Activated naive CD4-positive, alpha-beta T cell treated with anti-CD3 and anti-CD28 coated beads, Interleukin-2, amount 50 U/mL, for 72 hours (primary cell): ENCODE data around the gene GCK. TPM values are rescaled to one million over a fixed set of nuclear protein-coding genes. Genes with fewer than 3 reads are reported as not detected.

ENCODE experiments used
- ATAC-seq, 2 donors: fragments of 150-1000 bp; cut with Tn5 transposase; 2 replicates each; pipeline ENCODE4 v1.10.0; 2021; ENCODE audit warnings: mild to moderate bottlenecking in 2 of 2, moderate library complexity in 2 of 2
- DNase-seq, 2 donors: peaks; one replicate each; pipeline ENCODE4 v3.0.0; 2021 to 2022; ENCODE audit warnings: low spot score in 2 of 2
- H3K27ac Mint-ChIP-seq, 2 donors: one replicate each; pipeline ENCODE4 v1.8.0; 2022; ENCODE audit warnings: mild to moderate bottlenecking in 2 of 2, mixed read lengths in 2 of 2
- H3K36me3 Mint-ChIP-seq, 2 donors: one replicate each; pipeline ENCODE4 v1.8.0; 2022; ENCODE audit warnings: mixed read lengths in 2 of 2
- H3K9me3 Mint-ChIP-seq, 2 donors: one replicate each; pipeline ENCODE4 v1.8.0; 2022; ENCODE audit warnings: mixed read lengths in 2 of 2
- total RNA-seq, 2 donors: library from RNA; stranded (reverse); gene quantifications; one replicate each; pipeline ENCODE4 v1.2.3, GENCODE V29; 2022

Gene GCK
- total RNA-seq, 2 donors from 2014 or later: 0.80 to 1.2 TPM

- DNase-seq: no peak
- Mint-ChIP-seq H3K9me3 (no peaks in the 10 kb centered on the region), H3K27ac (peak overlapping the region in 1 of 2 donors; percentile 22), H3K36me3 (no peaks in the 10 kb centered on the region)
- ATAC-seq: no peak
These were observed 32.7 kb downstream of the GCK start for GRCh38 chr7:44156453-44157010.

GRCh38 chr7:44155191-44156185 is 33.8 kb downstream of the GCK start:
- H3K9me3 Mint-ChIP-seq: no peaks in the 10 kb centered on the region
- H3K27ac Mint-ChIP-seq: no peak overlapping the region
- ATAC-seq (no peak), DNase-seq (peak in 1 of 2 donors; percentile 16)
- H3K36me3 Mint-ChIP-seq: no peaks in the 10 kb centered on the region

DNA sequence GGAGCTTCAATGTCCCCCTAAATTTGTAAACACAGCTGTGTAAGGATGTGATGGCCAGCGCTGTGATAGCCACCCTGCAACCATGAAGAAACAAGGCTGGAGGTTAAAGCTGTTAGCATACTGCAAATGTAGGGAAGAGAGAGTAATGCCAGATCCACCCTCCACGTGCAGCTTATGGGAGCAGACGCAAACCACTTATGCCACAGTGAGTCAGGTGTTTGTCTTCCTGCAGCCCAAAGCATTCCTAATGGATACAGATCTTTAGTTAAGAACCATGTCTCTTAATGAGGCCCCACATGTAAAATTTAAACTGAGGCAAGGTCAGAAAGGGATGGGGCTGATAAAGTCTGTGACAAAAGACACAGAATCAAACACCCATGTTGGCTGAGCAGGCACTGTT is 34.5 kb downstream of the GCK start:
- H3K9me3 Mint-ChIP-seq: no peaks in the 10 kb centered on the region
- H3K27ac Mint-ChIP-seq: no peak overlapping the region
- DNase-seq: peak in 1 of 2 donors; percentile 25
- no peaks in the 10 kb centered on the region for H3K36me3 Mint-ChIP-seq
- no peak for ATAC-seq

- ATAC-seq (no peak), DNase-seq (no peak)
- H3K36me3 Mint-ChIP-seq: no peaks in the 10 kb centered on the region
- no peak overlapping the region for H3K27ac Mint-ChIP-seq
- H3K9me3 Mint-ChIP-seq: no peaks in the 10 kb centered on the region
These were observed 35.3 kb downstream of the GCK start for GRCh38 chr7:44153948-44154335.

- ATAC-seq (no peak), DNase-seq (peak in 1 of 2 donors; percentile 49)
- Mint-ChIP-seq H3K9me3 (no peaks in the 10 kb centered on the region), H3K36me3 (no peaks in the 10 kb centered on the region), H3K27ac (no peak overlapping the region)
These were observed 36.0 kb downstream of the GCK start for GRCh38 chr7:44152971-44153947.

- Mint-ChIP-seq H3K27ac (no peak overlapping the region), H3K36me3 (no peaks in the 10 kb centered on the region), H3K9me3 (no peaks in the 10 kb centered on the region)
- no peak for ATAC-seq
- DNase-seq: peak in 1 of 2 donors; percentile 53
These were observed 37.3 kb downstream of the GCK start for GRCh38 chr7:44151956-44152355.

DNA sequence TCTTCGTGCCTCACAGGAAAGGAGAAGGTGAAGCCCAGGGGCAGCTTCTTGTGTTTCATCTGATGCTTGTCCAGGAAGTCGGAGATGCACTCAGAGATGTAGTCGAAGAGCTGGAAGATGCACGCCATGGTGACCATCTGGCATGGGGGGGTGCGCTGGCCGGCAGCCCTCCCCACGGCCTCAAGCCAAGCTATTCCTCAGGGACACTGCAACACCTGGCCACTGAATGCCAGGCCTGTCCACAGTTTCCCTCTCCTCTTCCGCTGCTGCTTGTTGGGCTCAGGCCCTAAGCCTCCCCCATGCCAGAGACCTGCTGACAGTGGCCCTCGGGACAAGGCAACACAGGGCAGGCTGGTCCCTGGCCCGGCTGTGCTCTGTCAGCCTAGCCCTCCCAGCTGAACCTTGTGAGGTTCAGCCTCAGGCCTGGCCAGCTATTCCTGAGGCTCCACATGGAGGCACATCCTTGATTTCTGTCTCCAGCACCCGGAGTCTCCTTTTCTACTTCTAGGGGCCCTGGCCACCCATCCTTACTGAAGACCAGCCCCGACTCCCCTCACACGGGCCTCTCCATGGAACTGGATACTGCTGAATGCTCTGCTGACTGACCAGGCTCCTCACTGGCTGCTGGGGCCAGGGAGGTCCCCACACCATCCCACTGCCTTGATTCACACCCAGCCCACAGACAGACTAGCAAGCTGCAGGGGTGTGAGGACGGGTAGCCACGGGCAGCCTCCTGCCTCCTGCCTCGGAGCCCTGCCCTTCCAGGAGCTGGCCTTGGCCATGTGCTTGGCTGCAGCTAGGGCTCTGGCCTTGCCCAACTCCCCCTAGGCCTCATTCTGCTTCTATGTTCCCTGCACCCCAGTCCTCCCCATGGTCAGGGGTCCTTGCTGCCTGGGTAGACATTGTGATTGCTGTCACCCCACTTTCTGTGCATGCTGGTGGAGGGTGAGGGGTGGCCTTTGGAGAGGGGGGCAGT is 38.0 kb downstream of the GCK start:
- Mint-ChIP-seq H3K9me3 (no peaks in the 10 kb centered on the region), H3K36me3 (no peaks in the 10 kb centered on the region), H3K27ac (no peak overlapping the region)
- no peak for ATAC-seq
- DNase-seq: peak in 1 of 2 donors; percentile 44

DNA sequence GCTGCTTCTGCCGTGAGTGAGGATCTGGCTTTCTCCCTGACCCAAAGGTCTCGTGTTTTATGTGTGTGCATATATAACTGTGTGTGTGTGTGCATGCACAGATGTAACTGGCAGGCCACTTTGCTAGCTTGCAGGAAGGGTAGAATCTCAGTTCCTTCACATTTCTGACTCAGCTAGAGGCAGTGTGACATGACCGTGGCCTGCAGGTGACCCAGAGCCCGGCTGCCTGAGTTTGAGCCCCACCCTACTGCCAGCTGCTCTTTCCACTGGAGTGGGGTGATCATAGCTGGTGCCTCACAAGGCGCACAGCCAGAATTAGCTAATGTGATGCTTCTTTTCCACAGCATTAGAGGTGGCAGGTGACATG is 38.8 kb downstream of the GCK start:
- Mint-ChIP-seq H3K9me3 (no peaks in the 10 kb centered on the region), H3K27ac (no peak overlapping the region), H3K36me3 (no peaks in the 10 kb centered on the region)
- no peak for ATAC-seq
- DNase-seq: peak in 1 of 2 donors; percentile 38

DNA sequence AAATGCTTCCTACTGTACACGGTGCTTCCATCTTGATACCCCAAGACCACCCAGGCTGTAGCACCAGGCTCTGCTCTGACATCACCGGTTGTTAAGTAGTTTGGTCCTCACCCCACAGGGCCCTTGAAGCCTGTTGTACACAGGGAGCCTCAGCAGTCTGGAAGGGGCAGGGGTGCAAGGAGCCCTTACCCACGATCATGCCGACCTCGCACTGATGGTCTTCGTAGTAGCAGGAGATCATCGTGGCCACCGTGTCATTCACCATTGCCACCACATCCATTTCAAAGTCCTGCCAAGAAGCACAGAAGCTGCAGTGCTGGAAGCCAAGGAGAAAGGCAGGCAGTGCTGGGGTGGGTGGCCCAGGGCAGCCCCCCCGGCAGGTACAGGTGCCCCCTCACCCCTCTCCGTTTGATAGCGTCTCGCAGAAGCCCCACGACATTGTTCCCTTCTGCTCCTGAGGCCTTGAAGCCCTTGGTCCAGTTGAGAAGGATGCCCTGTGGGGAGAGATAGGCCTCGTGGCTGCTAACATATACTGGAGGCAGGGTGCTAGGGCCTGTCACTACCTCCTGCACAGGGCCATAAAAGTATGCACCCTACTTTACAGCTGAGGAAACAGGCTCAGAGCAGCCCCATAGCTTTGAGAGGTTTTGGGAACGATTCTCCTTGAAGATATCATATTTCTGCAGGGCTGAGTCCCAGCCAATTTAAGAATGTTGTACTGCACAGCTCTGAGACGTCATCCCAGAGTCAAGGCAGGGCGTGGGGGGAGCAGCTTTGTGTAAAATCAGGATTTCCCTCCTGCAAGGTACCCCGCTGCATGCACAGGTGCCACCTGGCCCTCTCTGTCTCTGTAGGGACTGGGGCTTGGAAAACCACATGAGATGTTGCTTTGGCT is 39.4 kb downstream of the GCK start:
- H3K27ac Mint-ChIP-seq: no peak overlapping the region
- H3K36me3 Mint-ChIP-seq: no peaks in the 10 kb centered on the region
- no peak for DNase-seq
- H3K9me3 Mint-ChIP-seq: no peaks in the 10 kb centered on the region
- no peak for ATAC-seq

DNA sequence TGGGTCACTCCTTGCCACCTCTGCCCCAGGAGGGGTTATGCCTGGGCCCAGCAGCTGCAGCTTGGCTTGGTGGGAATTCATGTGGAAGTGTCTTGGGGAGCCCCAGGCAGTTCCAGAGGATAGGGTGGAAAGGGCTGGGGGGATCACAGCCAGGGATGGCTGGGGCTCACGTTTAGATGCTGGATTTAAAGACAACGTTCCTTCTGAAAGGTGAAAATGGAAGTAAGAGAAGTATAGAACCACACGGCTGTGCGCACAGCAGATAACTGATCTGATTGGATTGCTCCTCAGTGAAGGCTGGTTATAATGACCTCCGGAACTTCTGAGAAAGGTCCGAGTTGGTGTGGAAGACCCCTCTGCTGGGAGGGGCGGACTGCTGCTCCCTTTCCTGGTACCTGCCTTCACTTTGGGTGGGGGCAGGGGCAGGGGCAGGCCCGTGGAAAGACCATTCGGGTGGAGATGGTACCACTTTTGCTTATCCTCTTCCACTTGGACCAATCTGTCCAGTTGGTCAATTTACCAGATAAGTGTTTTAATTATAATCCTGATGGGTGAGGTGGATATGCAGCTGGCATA is 40.2 kb downstream of the GCK start:
- DNase-seq (peak in 1 of 2 donors; percentile 44), ATAC-seq (no peak)
- Mint-ChIP-seq H3K36me3 (no peaks in the 10 kb centered on the region), H3K27ac (no peak overlapping the region), H3K9me3 (no peaks in the 10 kb centered on the region)

- ATAC-seq (no peak), DNase-seq (no peak)
- H3K9me3 Mint-ChIP-seq: no peaks in the 10 kb centered on the region
- H3K27ac Mint-ChIP-seq: no peak overlapping the region
- no peaks in the 10 kb centered on the region for H3K36me3 Mint-ChIP-seq
These were observed 41.1 kb downstream of the GCK start for GRCh38 chr7:44148166-44148565.

DNA sequence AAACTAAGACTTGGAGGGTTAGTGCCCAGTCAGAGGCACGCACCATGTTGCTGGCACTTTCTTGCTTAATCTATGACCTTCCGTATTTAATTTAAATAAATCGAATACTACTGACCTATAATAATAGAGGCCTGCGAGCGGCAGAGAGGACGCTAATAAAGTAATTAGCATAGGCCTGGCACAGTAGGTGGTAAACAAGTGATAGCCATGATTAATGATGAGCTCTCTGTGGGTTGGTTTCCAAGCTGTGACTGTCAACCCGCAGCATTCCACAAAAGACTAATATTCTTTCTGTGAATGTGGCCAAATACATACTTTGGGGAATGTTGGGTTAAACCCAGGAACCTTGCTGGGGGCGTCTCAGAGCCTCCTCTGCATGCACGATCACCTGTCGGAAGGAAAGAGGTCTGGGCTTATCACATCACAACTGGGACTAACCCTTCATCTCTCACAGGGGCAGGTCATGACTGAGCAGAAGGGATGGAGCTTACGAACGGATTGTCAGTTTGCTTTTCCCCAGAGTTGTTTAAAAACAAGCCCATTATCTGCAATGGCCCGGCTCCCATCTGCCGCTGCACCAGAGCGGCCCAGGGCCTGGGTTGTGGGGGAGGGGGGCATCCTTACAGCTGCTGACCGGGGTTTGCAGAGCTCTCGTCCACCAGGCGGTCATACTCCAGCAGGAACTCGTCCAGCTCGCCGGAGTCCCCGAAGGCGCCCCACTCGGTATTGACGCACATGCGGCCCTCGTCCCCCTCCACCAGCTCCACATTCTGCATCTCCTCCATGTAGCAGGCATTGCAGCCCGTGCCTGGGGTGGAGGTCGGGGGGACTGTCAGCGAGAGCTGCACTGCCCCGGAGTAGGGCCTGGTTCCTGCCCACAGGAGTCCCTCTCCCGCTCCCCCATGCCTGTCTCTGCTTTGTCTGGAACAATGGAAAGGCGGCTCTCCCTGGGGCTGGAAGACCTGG is 41.9 kb downstream of the GCK start:
- Mint-ChIP-seq H3K9me3 (no peaks in the 10 kb centered on the region), H3K27ac (no peak overlapping the region), H3K36me3 (no peaks in the 10 kb centered on the region)
- DNase-seq (no peak), ATAC-seq (no peak)

GRCh38 chr7:44145969-44146911 is 43.0 kb downstream of the GCK start:
- H3K9me3 Mint-ChIP-seq: no peaks in the 10 kb centered on the region
- no peaks in the 10 kb centered on the region for H3K36me3 Mint-ChIP-seq
- DNase-seq (peak in 1 of 2 donors; percentile 71), ATAC-seq (peak; percentile 82 to 90)
- peak overlapping the region in 1 of 2 donors; percentile 44 for H3K27ac Mint-ChIP-seq
